ENCODE measurements around the gene ZNF358. TPM values are rescaled to one million over a fixed set of nuclear protein-coding genes. Genes with fewer than 3 reads are reported as not detected.
A peak's percentile ranks its signal among the peaks of the same experiment; 100 is the strongest.

Gene ZNF358
- total and polyA plus RNA-seq, 7 donors: 29.3 to 120 (median 64.5) TPM

DNA sequence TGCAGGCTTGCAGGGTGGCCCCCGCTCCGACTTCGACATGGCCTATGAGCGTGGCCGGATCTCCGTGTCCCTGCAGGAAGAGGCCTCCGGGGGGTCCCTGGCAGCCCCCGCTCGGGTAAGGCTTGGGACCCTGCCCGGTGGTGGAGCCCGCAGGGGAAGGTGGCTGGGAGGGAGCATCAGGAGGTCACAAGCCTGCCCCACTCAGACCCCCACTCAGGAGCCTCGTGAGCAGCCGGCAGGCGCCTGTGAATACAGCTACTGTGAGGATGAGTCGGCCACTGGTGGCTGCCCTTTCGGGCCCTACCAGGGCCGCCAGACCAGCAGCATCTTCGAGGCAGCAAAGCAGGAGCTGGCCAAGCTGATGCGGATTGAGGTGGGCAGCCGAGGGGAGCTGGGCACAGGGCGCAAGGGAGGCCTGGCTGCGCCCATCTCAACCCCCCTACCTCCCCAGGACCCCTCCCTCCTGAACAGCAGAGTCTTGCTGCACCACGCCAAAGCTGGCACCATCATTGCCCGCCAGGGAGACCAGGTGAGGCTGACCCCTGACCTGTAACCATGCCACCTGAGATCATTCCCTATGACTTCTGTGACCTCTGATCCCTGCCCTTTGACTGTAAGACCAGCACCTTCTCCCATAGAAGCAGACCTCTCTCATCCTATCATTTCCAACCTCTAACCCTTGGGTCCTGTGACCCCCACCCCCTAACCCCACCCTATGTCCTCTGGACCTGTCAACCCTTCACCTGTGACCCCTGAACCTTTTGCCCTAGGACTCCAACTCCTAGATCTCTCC is 26.8 kb downstream of the ZNF358 start:
- Histone ChIP-seq H3K27me3 (no peaks in the 10 kb centered on the region), H3K27ac (peak overlapping the region in 1 of 4 donors; percentile 5), H3K4me1 (no peaks in the 10 kb centered on the region), H3K9me3 (no peaks in the 10 kb centered on the region), H3K36me3 (peaks cover 18 to 83% (median 52%) of the 10 kb centered on the region in 4 donors), H3K4me3 (no peak overlapping the region)
- intact Hi-C loops (cut with DNase I): no loop called here
- DNase-seq: no peak
- WGBS, 2 donors: 96% methylated on average over 24 of the region's 24 CpGs
- TF ChIP-seq POLR2A (IDR thresholded peaks at IDR 0.05) (no peak), EP300 (IDR thresholded peaks at IDR 0.05) (no peak), POLR2AphosphoS5 (IDR thresholded peaks at IDR 0.05) (no peak)
- TF ChIP-seq, protein P1, sequence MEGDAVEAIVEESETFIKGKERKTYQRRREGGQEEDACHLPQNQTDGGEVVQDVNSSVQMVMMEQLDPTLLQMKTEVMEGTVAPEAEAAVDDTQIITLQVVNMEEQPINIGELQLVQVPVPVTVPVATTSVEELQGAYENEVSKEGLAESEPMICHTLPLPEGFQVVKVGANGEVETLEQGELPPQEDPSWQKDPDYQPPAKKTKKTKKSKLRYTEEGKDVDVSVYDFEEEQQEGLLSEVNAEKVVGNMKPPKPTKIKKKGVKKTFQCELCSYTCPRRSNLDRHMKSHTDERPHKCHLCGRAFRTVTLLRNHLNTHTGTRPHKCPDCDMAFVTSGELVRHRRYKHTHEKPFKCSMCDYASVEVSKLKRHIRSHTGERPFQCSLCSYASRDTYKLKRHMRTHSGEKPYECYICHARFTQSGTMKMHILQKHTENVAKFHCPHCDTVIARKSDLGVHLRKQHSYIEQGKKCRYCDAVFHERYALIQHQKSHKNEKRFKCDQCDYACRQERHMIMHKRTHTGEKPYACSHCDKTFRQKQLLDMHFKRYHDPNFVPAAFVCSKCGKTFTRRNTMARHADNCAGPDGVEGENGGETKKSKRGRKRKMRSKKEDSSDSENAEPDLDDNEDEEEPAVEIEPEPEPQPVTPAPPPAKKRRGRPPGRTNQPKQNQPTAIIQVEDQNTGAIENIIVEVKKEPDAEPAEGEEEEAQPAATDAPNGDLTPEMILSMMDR (IDR thresholded peaks at IDR 0.05): no peak

DNA sequence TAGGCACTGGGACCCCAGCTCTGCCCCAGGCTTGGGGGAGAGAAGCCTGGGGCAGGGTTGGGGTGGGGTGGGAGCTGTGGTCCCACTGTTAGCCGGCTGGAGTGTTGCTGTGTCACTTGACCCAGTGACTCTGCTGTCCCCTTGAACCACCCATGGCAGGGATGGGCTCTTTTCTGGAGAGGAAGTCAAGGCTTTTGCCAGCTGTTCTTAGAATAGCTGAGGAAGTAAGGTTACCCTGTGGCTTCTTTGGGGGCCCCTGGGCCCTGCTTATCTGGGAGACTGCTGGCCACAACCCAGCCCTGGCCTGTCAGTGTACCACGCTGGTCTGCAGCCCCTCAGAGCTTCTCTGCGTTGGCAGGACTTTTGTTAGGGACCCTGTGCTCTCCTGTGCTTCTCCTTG is 28.7 kb downstream of the ZNF358 start:
- peaks cover 18 to 68% (median 45%) of the 10 kb centered on the region in 4 donors for H3K36me3 ChIP-seq
- no peaks in the 10 kb centered on the region for H3K27me3 ChIP-seq
- peak overlapping the region in 3 of 4 donors; percentile 20 to 45 (median 23) for H3K27ac ChIP-seq
- H3K9me3 ChIP-seq: no peaks in the 10 kb centered on the region
- no peaks in the 10 kb centered on the region for H3K4me1 ChIP-seq
- H3K4me3 ChIP-seq: no peak overlapping the region
- WGBS, 2 donors: 58 to 86% methylated on average over 3 of the region's 3 CpGs
- DNase-seq: no peak
- TF ChIP-seq, protein P1 (IDR thresholded peaks at IDR 0.05): no peak
- TF ChIP-seq POLR2A (IDR thresholded peaks at IDR 0.05) (no peak), EP300 (IDR thresholded peaks at IDR 0.05) (no peak), POLR2AphosphoS5 (IDR thresholded peaks at IDR 0.05) (no peak)
- intact Hi-C loops (cut with DNase I): no loop called here

DNA sequence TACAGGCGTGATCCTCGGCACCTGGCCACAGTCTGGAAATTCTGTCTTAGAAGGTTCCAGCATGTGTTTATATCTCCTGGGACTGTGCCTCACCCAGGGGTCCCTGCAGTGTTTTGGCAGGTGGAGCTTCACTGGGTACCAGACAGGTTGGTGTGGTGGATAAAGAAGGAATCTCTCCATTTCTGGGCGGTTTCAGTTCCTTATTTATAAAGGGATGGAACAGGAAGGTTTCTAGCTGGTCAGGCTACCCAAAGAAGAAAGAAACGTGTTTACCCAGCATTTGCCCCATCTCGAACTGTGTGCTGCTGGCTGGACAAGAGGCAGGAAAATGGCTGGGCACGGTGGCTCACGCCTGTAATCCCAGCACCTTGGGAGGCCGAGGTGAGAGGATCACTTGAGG is 29.4 kb downstream of the ZNF358 start:
- 85 to 86% methylated on average over 8 of the region's 8 CpGs for whole genome bisulfite sequencing, 2 donors
- DNase-seq: no peak
- Histone ChIP-seq H3K27me3 (no peaks in the 10 kb centered on the region), H3K36me3 (peaks cover 21 to 66% (median 43%) of the 10 kb centered on the region in 4 donors), H3K4me3 (no peak overlapping the region), H3K4me1 (no peaks in the 10 kb centered on the region), H3K9me3 (no peaks in the 10 kb centered on the region), H3K27ac (peak overlapping the region in 1 of 4 donors; percentile 45)
- intact Hi-C loops (cut with DNase I): no loop called here
- TF ChIP-seq, protein P1 (IDR thresholded peaks at IDR 0.05): no peak
- TF ChIP-seq POLR2A (IDR thresholded peaks at IDR 0.05) (no peak), EP300 (IDR thresholded peaks at IDR 0.05) (no peak), POLR2AphosphoS5 (IDR thresholded peaks at IDR 0.05) (no peak)

DNA sequence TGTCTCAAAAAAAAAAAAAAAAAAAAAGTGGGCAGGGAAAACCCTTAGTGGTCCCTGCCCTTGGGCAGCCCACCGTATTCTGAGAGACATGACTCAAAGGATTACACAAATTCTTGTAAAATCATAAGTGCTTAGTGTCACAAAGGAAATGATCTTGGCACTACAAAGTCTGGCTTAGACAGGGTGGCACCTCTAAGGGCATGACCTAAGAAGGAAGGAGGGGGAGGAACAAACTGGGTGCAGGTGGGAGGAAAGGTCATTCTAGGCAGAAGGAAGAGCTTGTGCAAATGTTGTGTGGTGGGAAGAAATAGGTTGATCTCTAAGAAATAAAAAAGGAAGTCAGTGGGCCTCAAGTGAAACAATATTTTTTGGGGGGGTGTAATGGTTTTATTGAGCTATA is 30.0 kb downstream of the ZNF358 start:
- Histone ChIP-seq H3K4me3 (no peak overlapping the region), H3K4me1 (peaks cover 0 to 3% (median 2%) of the 10 kb centered on the region in 4 donors), H3K27ac (no peak overlapping the region), H3K36me3 (peaks cover 25 to 66% (median 41%) of the 10 kb centered on the region in 4 donors), H3K27me3 (no peaks in the 10 kb centered on the region), H3K9me3 (no peaks in the 10 kb centered on the region)
- TF ChIP-seq POLR2A (IDR thresholded peaks at IDR 0.05): no peak
- TF ChIP-seq EP300 (IDR thresholded peaks at IDR 0.05): no peak
- no peak for TF ChIP-seq POLR2AphosphoS5 (IDR thresholded peaks at IDR 0.05)
- TF ChIP-seq, protein P1 (IDR thresholded peaks at IDR 0.05): no peak
- intact Hi-C loops (cut with DNase I): no loop called here
- DNase-seq: no peak
- 11 to 50% methylated on average over 1 of the region's 1 CpG for WGBS, 2 donors

All from sigmoid colon (tissue), 7 donors.